HCT116 (cell line): Measurements from ENCODE around the gene AGL.

ENCODE experiments used
- CEBPB ChIP-seq: IDR thresholded peaks from 2 replicates; pipeline ENCODE4 v1.6.1; 2012; ENCODE audit warnings: low read depth
- EGR1 ChIP-seq: IDR thresholded peaks from 2 replicates; pipeline ENCODE4 v1.6.1; 2012; ENCODE audit warnings: low read depth
- EZH2 ChIP-seq: fragments of 200-600 bp; sonication (generic); IDR thresholded peaks from 2 replicates; pipeline ENCODE4 v1.6.1; 2017; ENCODE audit warnings: antibody characterized with exemption, mixed run types
- POLR2A ChIP-seq: IDR thresholded peaks from 2 replicates; pipeline ENCODE4 v1.7.0; 2011; ENCODE audit warnings: borderline replicate concordance; ENCODE audit not compliant: insufficient read depth, insufficient read length; ENCODE audit errors: extremely low read depth
- POLR2AphosphoS5 ChIP-seq: IDR thresholded peaks from 2 replicates; pipeline ENCODE4 v1.6.1; 2011; ENCODE audit warnings: mild to moderate bottlenecking, low read depth, low read length, moderate library complexity
- RAD21 ChIP-seq: IDR thresholded peaks from 2 replicates; pipeline ENCODE4 v1.6.1; 2012; ENCODE audit warnings: low read depth, mild to moderate bottlenecking
- SIN3A ChIP-seq: IDR thresholded peaks from 2 replicates; pipeline ENCODE4 v1.6.1; 2012; ENCODE audit warnings: low read depth
- SP1 ChIP-seq: IDR thresholded peaks from 2 replicates; pipeline ENCODE4 v1.6.1; 2012; ENCODE audit warnings: low read depth
- TCF7L2 ChIP-seq: IDR thresholded peaks from 2 replicates; pipeline ENCODE4 v1.7.0; 2011; ENCODE audit warnings: borderline replicate concordance, inconsistent platforms; ENCODE audit not compliant: insufficient read depth, insufficient read length; ENCODE audit errors: extremely low read depth
- ZFX ChIP-seq: fragments of 450-650 bp; IDR thresholded peaks from 2 replicates; pipeline ENCODE4 v1.6.1; 2017
- ZNF274 ChIP-seq: fragments of 200-500 bp; sonication (Bioruptor generic); IDR thresholded peaks from 2 replicates; pipeline ENCODE4 v1.6.1; 2014; ENCODE audit warnings: mild to moderate bottlenecking, low read depth, low read length, inconsistent platforms
- TF ChIP-seq, protein P1 (sequence below), 3 experiments: fragments of 200-600 bp in 1 of 3; sonication (generic) in 1 of 3; IDR thresholded peaks in 2 of 3; conservative IDR thresholded peaks in 1 of 3; 2 replicates each; pipeline ENCODE4 v1.5.1; 2012 to 2017; ENCODE audit warnings: low read depth in 2 of 3, low read length in 2 of 3, antibody characterized with exemption in 1 of 3, borderline replicate concordance in 1 of 3, control low read depth in 1 of 3, mild to moderate bottlenecking in 1 of 3, mixed read lengths in 1 of 3, mixed run types in 1 of 3, moderate library complexity in 1 of 3; ENCODE audit not compliant: insufficient read depth in 1 of 3
- TF ChIP-seq, protein P2 (sequence below): IDR thresholded peaks from 2 replicates; pipeline ENCODE4 v1.6.1; 2011; ENCODE audit warnings: mild to moderate bottlenecking, low read length, moderate library complexity; ENCODE audit not compliant: insufficient replicate concordance; ENCODE audit errors: extremely low read depth

- TF ChIP-seq POLR2A (no peak), SP1 (no peak), EGR1 (no peak), SIN3A (no peak), POLR2AphosphoS5 (no peak), RAD21 (no peak), TCF7L2 (no peak), CEBPB (no peak), EZH2 (no peak), ZFX (no peak), ZNF274 (no peak)
- TF ChIP-seq, protein P1, sequence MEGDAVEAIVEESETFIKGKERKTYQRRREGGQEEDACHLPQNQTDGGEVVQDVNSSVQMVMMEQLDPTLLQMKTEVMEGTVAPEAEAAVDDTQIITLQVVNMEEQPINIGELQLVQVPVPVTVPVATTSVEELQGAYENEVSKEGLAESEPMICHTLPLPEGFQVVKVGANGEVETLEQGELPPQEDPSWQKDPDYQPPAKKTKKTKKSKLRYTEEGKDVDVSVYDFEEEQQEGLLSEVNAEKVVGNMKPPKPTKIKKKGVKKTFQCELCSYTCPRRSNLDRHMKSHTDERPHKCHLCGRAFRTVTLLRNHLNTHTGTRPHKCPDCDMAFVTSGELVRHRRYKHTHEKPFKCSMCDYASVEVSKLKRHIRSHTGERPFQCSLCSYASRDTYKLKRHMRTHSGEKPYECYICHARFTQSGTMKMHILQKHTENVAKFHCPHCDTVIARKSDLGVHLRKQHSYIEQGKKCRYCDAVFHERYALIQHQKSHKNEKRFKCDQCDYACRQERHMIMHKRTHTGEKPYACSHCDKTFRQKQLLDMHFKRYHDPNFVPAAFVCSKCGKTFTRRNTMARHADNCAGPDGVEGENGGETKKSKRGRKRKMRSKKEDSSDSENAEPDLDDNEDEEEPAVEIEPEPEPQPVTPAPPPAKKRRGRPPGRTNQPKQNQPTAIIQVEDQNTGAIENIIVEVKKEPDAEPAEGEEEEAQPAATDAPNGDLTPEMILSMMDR (IDR thresholded peaks at IDR 0.05 in 2 of 3, conservative IDR thresholded peaks at IDR 0.05 in 1 of 3; ENCODE audit: borderline replicate concordance in 1 of 3, insufficient read depth in 1 of 3, low read depth in 2 of 3, low read length in 2 of 3) = no peak
- TF ChIP-seq, protein P2, sequence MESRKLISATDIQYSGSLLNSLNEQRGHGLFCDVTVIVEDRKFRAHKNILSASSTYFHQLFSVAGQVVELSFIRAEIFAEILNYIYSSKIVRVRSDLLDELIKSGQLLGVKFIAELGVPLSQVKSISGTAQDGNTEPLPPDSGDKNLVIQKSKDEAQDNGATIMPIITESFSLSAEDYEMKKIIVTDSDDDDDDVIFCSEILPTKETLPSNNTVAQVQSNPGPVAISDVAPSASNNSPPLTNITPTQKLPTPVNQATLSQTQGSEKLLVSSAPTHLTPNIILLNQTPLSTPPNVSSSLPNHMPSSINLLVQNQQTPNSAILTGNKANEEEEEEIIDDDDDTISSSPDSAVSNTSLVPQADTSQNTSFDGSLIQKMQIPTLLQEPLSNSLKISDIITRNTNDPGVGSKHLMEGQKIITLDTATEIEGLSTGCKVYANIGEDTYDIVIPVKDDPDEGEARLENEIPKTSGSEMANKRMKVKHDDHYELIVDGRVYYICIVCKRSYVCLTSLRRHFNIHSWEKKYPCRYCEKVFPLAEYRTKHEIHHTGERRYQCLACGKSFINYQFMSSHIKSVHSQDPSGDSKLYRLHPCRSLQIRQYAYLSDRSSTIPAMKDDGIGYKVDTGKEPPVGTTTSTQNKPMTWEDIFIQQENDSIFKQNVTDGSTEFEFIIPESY = no peak
These were observed 29.6 kb upstream of the AGL start for GRCh38 chr1:99820546-99820945.
